HG03432 (cell line): ENCODE data around the gene CCL2.

ENCODE experiments used
- ATAC-seq: cut with Tn5 transposase; IDR thresholded peaks from one replicate; pipeline ENCODE4 v1.9.1; 2021; ENCODE audit warnings: mild to moderate bottlenecking, moderate library complexity; ENCODE audit not compliant: unreplicated experiment

Gene CCL2

DNA sequence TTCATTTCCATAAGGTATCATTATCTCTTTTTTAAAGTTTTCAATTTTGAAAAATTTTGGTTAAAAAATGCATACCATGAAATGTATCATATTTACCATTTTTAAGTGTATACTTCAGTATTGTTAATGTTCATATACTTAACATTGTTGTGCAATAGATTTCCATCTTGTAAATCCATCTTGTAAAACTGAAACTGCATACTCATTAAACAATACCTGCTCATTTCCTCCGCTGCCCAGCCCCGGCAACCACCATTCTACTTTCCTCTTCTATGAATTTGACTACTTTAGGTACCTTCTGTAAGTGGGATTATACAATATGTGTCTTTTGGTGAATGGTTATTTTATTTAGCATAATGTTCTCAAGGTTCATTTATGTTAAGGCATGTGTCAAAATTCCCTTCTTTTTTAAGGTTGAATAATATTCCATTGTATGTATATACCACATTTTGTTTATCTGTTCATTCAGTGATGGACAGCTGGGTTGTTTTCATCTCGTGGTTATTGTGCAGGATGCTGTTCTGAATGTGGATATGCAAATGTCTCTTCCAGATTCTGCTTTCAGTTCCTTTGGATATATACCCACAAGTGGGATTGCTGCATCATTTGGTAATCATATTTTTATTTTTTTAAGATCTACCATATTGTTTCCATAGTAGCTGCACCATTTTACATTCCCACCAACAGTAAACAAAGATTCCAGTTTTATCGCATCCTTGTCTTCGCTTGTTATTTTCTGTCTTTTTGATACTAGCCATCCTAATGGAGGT, 6.7 kb downstream of the CCL2 start:
- no peak for ATAC-seq

GRCh38 chr17:34265711-34266110, 10.6 kb downstream of the CCL2 start:
- ATAC-seq, result no peak

GRCh38 chr17:34269969-34270368, 14.9 kb downstream of the CCL2 start, which contains the start of gene CCL7:
Gene CCL7 (plus strand): TSS chr17:34270221. CDS start chr17:34270291, 70 bp downstream.
- no peak for ATAC-seq

- no peak for ATAC-seq
Observed at GRCh38 chr17:34275881-34276280, 20.8 kb downstream of the CCL2 start.

DNA sequence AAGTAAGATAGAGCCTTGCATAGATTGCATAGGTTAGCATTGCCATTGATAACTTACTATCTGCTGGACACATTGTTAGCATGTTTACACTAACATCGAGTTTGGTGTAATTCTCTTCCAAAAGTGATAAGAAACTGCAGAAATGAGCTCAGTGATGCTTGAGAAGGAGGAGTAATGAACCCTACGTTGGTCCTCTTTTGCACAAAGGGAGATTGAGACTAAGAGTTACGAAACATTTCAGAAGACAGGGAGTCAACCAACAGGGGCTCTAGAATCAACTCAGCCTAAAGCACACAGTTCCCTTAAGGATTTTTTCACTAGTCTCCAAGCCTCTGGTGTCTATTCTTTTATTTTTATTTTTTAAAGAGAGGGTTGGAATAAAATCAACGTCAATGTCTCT, 21.7 kb downstream of the CCL2 start:
- no peak for ATAC-seq

GRCh38 chr17:34283571-34283970, 28.5 kb downstream of the CCL2 start:
- ATAC-seq, result no peak

DNA sequence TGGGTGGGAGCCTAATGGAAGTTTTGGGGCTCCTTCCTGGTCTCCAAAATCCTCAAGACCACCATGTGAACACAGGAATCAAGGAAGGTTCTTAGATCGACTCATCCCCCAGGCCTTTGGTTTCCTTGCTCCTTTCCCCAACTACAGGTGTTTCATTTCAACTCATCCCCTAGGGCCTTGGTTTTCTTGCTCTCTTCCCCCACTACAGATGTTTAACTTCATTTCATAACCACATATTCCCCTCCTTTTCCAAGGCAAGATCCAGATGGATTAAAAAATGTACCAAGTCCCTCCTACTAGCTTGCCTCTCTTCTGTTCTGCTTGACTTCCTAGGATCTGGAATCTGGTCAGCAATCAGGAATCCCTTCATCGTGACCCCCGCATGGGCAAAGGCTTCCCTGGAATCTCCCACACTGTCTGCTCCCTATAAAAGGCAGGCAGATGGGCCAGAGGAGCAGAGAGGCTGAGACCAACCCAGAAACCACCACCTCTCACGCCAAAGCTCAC, 30.3 kb downstream of the CCL2 start, which contains the start of gene CCL11:
Gene CCL11, plus strand, starts transcription at position 457 of the 507 bp plus-strand sequence. CDS start 67 bp downstream, outside the sequence.
- ATAC-seq, result no peak

DNA sequence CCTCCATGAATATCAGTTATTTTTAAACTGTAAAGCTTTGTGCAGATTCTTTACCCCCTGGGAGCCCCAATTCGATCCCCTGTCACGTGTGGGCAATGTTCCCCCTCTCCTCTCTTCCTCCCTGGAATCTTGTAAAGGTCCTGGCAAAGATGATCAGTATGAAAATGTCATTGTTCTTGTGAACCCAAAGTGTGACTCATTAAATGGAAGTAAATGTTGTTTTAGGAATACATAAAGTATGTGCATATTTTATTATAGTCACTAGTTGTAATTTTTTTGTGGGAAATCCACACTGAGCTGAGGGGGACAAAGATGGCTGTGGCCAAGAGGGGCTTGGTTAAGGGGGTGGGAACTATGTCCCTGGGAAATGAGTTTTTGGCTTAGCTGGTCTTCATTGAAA, 32.8 kb downstream of the CCL2 start:
- ATAC-seq, result no peak

- no peak for ATAC-seq
Observed at GRCh38 chr17:34290586-34290985, 35.5 kb downstream of the CCL2 start.

DNA sequence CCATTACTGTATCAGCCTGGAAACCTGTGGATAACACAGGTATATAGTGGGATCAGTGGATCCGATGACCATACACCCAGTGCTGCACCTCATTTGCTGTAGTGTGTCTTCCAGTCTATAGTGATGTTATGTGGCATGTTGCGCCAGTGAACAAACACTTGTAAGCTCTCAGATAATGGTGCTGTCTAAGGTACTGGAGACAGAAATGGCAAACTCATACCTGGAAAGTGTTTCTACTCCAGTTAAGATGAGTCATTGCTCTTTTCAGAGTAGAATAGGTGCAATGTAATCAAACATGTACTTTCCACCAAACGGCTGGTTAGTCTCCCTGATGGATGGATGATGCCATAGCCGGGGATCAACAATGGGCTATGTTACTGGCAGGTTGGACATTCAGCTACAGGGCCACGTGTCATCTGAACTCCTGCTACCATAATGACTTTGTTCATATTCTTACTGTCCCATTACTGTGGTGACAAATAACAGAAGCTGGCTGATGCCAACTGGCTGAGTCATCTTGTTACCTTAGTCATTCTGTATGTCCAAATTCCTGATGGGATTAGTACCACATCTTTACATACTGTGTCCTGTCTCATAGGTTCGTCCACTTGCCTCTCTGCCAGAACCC, 36.8 kb downstream of the CCL2 start:
- no peak for ATAC-seq

GRCh38 chr17:34299027-34299426, 43.9 kb downstream of the CCL2 start:
- ATAC-seq, result no peak

GRCh38 chr17:34299956-34300577, 45.0 kb downstream of the CCL2 start:
- no peak for ATAC-seq

GRCh38 chr17:34300652-34301370, 45.7 kb downstream of the CCL2 start:
- no peak for ATAC-seq

GRCh38 chr17:34301986-34302385, 46.9 kb downstream of the CCL2 start:
- ATAC-seq, result no peak

DNA sequence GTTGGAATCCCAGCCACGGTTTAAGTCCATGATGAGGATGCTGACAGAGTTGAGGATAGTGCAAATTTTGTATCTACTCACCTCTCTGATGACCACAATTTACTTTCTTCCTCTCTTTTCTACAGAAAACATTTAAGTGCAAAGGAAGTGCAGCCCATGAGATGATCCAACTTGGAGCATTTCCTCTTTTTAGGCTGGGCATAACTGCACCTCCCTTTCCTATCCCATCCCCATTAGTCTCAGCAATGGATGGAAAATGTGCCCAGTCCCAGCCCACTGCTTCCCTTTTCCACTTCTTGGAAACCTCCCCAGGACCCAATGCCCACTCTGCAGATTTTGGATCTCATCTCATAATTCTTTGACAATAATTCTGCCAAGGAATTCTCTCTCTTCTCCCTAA, 47.6 kb downstream of the CCL2 start:
- ATAC-seq, result no peak

DNA sequence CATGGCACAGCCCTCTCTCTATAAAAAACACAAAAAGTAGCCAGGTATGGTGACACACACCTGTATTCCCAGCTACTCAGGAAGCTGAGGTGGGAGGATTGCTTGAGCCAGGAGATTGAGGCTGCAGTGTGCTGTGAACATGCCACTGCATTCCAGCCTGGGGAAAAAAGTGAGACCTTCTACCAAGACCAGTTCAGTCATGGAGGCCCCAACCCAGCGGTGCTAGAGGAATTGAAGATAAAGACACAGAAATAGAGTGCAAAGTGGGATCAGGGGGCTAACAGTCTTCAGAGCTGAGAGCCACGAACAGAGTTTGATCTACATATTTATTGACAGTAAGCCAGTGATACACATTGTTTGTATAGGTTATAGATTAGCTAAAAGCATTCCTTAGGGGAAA, 48.5 kb downstream of the CCL2 start:
- ATAC-seq, result no peak

DNA sequence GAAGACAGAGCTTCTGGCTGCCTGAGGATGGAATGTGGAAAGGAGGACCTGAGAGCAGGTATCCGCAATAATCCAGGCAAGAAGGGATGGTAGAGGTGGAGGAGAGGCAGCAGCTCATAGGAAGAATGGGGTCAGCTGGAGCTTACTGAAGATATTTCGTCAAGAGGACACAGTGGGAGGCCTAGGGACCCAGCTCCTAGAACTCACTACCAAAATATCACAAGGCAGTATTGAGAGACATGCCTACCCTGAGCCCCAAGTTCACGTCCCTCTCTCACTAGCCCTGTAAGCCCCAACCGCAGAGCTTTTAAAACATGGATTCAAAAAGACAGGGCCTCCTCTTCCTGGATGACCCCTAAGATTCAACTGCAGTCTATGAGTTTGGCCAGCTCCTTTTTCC, 50.0 kb downstream of the CCL2 start:
- ATAC-seq, result no peak

- ATAC-seq, result no peak
Observed at GRCh38 chr17:34305606-34306005, 50.5 kb downstream of the CCL2 start.

DNA sequence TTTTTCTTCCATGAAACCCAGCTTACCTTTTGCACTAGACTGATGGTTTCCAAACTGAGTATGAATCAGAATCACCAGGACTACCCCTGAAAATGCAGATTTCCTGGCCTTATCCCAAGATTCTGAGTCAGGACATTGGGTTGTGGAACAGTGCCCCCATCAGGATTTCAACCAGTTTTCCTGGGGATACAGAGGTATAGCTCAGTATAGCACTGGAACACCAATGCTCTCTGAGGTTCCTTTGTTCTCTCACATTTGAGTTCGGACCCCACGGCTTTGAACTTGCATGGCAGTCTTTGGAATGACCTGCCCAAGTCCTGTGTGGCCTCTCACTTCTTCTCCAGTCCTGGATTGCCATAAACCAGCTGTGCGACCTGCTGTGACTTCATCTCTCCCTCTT, 51.4 kb downstream of the CCL2 start:
- ATAC-seq, result no peak
